ENCODE data around the gene DMWD.

Gene DMWD

GRCh38 chr19:45782162-45782691 is 10.4 kb downstream of the DMWD start, which contains the start of gene DMPK:
DMPK (minus strand) TSS chr19:45782490; CDS start chr19:45782352, 138 bp downstream.
- TF ChIP-seq CTCF (IDR thresholded peaks at IDR 0.05; ENCODE audit: low read depth, low read length, missing control alignments): no peak
- no peak within 1 kb of the TSS for H3K4me3 ChIP-seq (ENCODE audit: low read depth, low read length)
- DNase-seq (ENCODE audit: low read depth): no peak

- TF ChIP-seq CTCF (IDR thresholded peaks at IDR 0.05; ENCODE audit: low read depth, low read length, missing control alignments): no peak
- no peak for DNase-seq (ENCODE audit: low read depth)
- H3K4me3 ChIP-seq (ENCODE audit: low read depth, low read length): no peak overlapping the region
Measured at GRCh38 chr19:45781214-45782161, 11.2 kb downstream of the DMWD start.

- no peak overlapping the region for H3K4me3 ChIP-seq (ENCODE audit: low read depth, low read length)
- no peak for DNase-seq (ENCODE audit: low read depth)
- TF ChIP-seq CTCF (IDR thresholded peaks at IDR 0.05; ENCODE audit: low read depth, low read length, missing control alignments): no peak
Measured at GRCh38 chr19:45780448-45781213, 12.0 kb downstream of the DMWD start.

GRCh38 chr19:45780146-45780447 is 12.5 kb downstream of the DMWD start:
- TF ChIP-seq CTCF (IDR thresholded peaks at IDR 0.05; ENCODE audit: low read depth, low read length, missing control alignments): no peak
- no peak overlapping the region for H3K4me3 ChIP-seq (ENCODE audit: low read depth, low read length)

GRCh38 chr19:45779231-45780145 is 13.2 kb downstream of the DMWD start:
- DNase-seq (ENCODE audit: low read depth): no peak
- peak; percentile 81 for TF ChIP-seq CTCF (IDR thresholded peaks at IDR 0.05; ENCODE audit: low read depth, low read length, missing control alignments)
- H3K4me3 ChIP-seq (ENCODE audit: low read depth, low read length): peak overlapping the region; percentile 15

More at GRCh38 chr19:45780146-45780447, 12.5 kb downstream of the DMWD start:
- no peak for DNase-seq (ENCODE audit: low read depth)

GRCh38 chr19:45778010-45778661 is 14.5 kb downstream of the DMWD start:
- DNase-seq (ENCODE audit: low read depth): no peak
- TF ChIP-seq CTCF (IDR thresholded peaks at IDR 0.05; ENCODE audit: low read depth, low read length, missing control alignments): no peak
- H3K4me3 ChIP-seq (ENCODE audit: low read depth, low read length): no peak overlapping the region
